Measurements from ENCODE around the gene RNF41. TPM values are rescaled to one million over a fixed set of nuclear protein-coding genes. Genes with fewer than 3 reads are reported as not detected.

Gene RNF41
- total RNA-seq, 1 donor from 2014 or later = 78.1 TPM

Other genes starting within 250 kb of the RNF41 start
- 37.4 TPM for gene RAB5B, start 247.8 kb downstream of the RNF41 start, total RNA-seq
- 8.3 TPM for gene SUOX, start 224.6 kb downstream of the RNF41 start, total RNA-seq
- gene IKZF4, start 200.9 kb downstream of the RNF41 start, total RNA-seq = 5.5 TPM
- 61.3 TPM for gene RPS26, start 180.0 kb downstream of the RNF41 start, total RNA-seq
- 2.2 TPM for gene ERBB3, start 141.8 kb downstream of the RNF41 start, total RNA-seq
- 64.9 TPM for gene PA2G4, start 117.4 kb downstream of the RNF41 start, total RNA-seq
- gene RPL41, start 105.3 kb downstream of the RNF41 start, total RNA-seq = 1,070 TPM
- gene ZC3H10, start 103.7 kb downstream of the RNF41 start, total RNA-seq = 10.6 TPM
- gene ESYT1, start 93.7 kb downstream of the RNF41 start, total RNA-seq = 21.8 TPM
- gene MYL6B, start 69.3 kb downstream of the RNF41 start, total RNA-seq = 77.0 TPM
- 417 TPM for gene MYL6, start 63.6 kb downstream of the RNF41 start, total RNA-seq
- 80.6 TPM for gene SMARCC2, start 32.4 kb downstream of the RNF41 start, total RNA-seq
- gene NABP2, start 2.4 kb upstream of the RNF41 start, total RNA-seq = 20.1 TPM
- gene SLC39A5, start 8.1 kb upstream of the RNF41 start, total RNA-seq = not detected
- gene ANKRD52, start 36.5 kb upstream of the RNF41 start, total RNA-seq = 9.2 TPM
- gene COQ10A, start 45.0 kb upstream of the RNF41 start, total RNA-seq = 12.9 TPM
- gene CS, start 78.4 kb upstream of the RNF41 start, total RNA-seq = 90.9 TPM
- 40.4 TPM for gene CNPY2, start 94.1 kb upstream of the RNF41 start, total RNA-seq
- gene PAN2, start 112.1 kb upstream of the RNF41 start, total RNA-seq = 29.9 TPM
- not detected for gene IL23A, start 117.0 kb upstream of the RNF41 start, total RNA-seq
- 84.4 TPM for gene STAT2, start 138.2 kb upstream of the RNF41 start, total RNA-seq
- not detected for gene APOF, start 140.9 kb upstream of the RNF41 start, total RNA-seq
- gene TIMELESS, start 227.5 kb upstream of the RNF41 start, total RNA-seq = 10.9 TPM
- gene MIP, start 232.7 kb upstream of the RNF41 start, total RNA-seq = 0.62 TPM
- 1.6 TPM for gene SPRYD4, start 246.7 kb upstream of the RNF41 start, total RNA-seq

Measured in occipital lobe (tissue), 1 donor.